NOMO-1 treated with dmso at 0.1 percent for 144 hours (cell line): ENCODE results near the gene DGKK.
"Not testable (repeated sequence)": the region's sequence is repeated elsewhere in the genome, so short reads cannot be mapped to it uniquely, and the experiment has no call there.

Experiments used
- DNase-seq: peaks from one replicate; lab custom pipeline; 2025; ENCODE audit not compliant: unreplicated experiment; lab: John Stamatoyannopoulos, UW

Gene DGKK

DNA sequence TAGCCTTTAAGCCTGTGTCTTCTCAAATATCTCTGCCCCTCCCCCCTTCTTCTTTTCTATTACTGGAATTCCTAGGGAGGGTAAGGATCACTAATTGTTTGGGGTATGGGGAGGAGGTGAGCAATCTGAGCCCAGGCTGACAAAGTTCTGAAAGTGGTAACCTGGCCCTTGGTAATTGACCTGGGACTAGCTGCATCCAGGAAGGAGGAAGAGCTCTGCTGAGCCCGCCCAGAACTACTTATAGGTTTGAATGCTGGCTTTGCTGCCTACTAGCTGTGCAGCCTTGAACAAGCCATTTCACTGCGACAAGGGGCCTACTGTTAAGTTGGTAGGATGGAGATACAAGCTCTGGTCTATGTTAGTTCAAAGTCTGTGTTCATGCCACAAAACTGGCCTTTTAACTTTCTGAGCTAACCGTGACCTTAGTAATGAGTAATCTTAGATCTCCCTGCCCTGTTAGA is 37.8 kb downstream of the DGKK start:
- DNase-seq = no peak

- no peak for DNase-seq
Observed at GRCh38 chrX:50431623-50432022, 39.0 kb downstream of the DGKK start.

DNA sequence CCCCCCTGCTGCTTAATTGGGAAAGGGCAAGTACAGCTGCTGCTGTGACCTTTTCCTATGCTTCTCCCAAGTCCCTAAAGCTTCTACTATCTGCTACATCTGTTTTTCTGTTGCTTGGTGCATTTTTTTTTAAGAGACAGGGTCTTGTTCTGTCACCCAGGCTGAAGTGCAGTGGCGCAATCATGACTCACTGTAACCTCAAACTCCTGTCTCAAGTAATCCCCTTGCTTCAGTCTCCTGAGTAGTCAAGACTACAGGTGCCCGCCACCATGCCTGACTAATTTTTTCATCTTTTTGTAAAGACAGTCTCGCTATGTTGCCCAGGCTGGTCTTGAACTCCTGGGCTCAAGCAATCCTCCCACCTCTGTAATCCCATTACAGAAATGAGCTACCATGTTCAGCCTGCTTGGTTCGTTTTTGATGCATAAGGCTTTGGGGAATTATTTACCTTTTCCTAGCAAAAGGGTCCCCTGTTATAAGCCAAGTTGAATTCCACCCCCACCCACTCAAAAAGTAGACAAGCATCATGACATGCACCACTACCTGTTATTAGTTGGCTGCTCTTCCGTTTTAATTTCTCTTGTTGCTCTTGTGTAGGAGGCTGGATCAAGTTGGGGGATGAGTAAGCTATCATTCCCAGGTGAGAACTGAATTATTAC is 39.6 kb downstream of the DGKK start:
- DNase-seq = peak; percentile 64

DNA sequence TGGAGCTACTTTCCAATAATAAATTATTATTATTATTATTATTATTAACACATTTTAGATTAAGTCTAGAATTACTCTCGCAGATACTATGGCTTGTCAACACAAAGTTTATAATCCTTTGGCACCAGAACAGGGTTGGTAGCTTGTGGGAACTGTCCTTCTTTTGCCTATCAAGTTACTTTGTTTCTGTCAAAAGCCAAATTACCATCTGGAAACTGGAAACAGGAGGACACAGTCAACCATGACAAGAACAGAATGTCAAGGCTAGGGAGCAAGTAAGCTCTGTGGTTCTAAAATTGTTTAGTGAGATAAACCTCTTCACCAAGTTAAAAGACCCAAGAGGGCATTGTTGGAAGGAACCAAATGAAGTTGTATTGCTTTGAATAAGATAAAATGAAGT is 42.5 kb downstream of the DGKK start:
- DNase-seq = no peak

- DNase-seq = no peak
Observed at GRCh38 chrX:50407976-50408375, 62.6 kb downstream of the DGKK start.

- no peak for DNase-seq
Observed at GRCh38 chrX:50403903-50404302, 66.7 kb downstream of the DGKK start.

DNA sequence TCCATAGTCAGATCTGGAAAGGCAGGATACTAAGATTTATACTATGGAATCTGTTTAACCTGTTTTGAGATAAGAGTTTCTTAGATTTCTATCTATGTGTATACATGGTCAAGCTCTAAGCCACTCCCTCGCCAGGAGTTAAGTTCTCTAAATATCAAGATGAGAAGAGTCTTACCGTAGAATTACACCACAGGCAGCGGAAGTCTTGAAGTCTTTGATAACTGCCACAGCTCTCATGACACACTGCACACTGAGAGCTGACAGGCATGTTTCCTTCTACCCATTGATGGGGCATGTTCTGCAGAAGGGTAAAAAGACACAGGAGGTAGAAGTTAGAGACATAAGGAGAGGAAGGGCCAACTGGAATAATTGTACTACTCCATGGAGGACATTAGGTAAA is 67.7 kb downstream of the DGKK start:
- peak; percentile 6 for DNase-seq

- DNase-seq = no peak
Observed at GRCh38 chrX:50393902-50394301, 76.7 kb downstream of the DGKK start.

DNA sequence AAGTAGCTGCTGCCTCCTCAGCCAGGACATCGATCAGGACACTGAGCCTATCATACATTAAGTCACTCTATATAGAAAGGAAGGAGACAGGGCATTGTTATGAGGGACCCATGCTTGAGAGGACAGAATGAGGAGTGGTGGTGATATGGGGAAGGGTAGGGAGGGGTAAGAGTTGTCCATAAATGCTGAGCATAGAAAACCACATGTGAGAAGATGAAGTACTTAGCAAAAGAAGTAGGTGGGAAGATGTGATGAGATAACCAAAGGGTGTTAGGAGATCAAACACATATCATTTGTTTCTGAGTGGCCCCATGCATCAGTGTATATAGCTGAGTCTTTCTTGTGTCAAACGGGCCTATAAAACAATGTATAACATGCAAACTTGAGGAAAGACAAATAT is 84.1 kb downstream of the DGKK start:
- DNase-seq = no peak

DNA sequence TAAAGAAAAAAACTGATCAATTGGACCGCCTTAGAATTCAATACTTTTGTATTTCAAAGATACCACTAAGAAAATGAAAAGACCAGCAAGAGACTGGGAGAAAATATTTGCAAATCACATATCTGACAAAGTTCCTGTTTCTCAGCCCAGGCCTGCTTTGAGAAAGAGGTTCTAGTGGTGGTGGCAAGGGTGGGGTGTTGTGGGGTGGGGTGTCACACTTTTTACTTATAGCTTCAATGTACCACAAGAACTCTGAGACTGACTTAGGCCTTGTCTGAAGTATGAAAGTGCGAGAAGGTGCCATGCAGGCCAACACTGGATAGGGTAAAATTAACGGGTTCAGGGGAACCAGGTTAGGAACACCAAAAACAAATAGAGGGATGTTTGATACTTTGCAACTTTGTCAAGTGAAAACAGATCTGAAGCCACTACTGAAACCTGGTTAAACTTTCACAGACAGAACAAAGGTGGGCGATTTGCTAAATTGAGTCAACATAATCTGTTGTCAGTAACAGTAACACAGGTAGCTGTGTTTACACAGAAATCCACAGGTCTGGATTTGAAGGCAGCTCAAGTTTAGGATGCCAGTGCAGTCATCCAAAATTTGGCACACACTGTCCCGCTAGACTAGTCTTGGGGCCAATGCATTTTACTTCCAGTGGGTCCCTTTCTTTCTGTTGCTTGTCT is 88.8 kb downstream of the DGKK start:
- no peak for DNase-seq

GRCh38 chrX:50375481-50376267 is 95.0 kb downstream of the DGKK start:
- no peak for DNase-seq

DNA sequence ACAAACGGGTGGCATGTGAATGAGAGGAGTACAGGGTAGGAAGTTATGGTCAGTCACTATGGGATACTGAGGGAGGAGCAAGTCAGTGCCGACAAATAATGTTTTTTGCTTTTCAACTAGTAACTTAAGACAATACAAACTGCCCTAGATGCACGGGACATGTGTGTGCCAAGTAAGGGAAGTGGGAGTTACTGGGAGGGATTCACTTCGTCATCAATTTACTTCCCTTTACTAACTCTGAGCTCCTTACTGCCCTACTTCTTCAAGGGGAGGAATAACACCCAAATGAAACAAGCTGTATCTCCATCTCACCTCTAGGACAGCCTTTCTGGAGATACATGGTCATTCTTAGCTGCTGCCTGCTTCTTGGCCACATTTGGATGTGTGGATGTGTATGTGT is 97.7 kb downstream of the DGKK start:
- DNase-seq = peak; percentile 47

DNA sequence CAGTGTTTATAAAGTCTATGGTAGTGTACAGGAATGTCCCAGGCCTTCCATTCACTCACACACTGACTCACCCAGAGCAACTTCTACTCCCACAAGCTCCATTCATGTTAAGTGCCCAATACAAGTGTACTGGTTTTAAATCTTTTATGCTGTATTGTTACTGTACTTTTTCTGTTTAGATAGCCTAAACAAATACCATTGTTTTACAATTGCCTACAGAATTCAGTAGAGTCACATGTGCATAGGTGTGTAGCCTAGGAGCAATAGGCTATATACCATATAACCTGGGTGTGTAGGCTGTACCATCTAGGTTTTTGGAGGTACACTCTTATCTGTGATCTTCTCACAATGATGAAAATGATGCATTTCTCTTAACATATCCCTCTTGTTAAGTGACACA is 126.7 kb downstream of the DGKK start:
- no peak for DNase-seq

GRCh38 chrX:50333308-50333707 is 137.3 kb downstream of the DGKK start:
- no peak for DNase-seq

DNA sequence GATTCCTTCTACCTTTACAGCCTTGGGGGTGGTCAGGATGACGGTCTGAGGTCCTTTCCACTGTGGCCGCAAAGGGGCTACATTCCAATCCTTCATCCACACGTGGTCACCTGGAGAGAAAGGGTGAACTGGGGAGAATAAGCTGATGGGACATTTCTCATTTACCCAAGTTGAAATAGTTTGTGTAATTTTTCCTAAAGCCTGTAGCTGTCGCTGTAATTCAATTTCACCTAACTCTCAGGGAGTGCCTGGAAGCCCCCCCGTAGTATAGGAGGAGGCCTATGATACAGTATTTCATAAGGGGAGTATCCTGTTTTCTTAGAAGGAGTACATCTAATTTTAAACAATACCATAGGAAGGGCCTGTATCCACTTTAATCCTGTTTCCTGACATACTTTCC is 138.0 kb downstream of the DGKK start:
- DNase-seq = not testable (repeated sequence)

DNA sequence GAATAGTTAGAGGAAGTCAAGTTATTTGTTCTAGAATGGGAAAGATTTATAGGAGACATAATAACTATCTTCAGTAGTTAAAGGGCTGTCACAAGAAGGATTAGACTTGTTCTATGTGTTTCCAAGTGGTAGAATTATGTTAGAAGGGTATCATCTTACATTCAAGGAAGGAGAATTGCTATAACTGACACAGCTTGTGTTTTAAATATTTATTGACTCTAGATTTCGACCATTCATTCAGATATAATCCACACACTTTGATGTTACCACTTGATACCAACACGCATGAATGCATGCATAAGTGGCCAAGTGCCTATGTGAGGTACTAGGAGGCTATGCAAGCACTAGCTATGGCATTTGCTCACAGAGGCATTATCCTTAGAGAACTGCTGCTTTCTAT is 143.4 kb downstream of the DGKK start:
- no peak for DNase-seq
